ENCODE data around the gene PDLIM3.
A peak's percentile ranks its signal among the peaks of the same experiment; 100 is the strongest.
"Not testable (repeated sequence)": the region's sequence is repeated elsewhere in the genome, so short reads cannot be mapped to it uniquely, and the experiment has no call there.

The PDLIM3 gene

DNA sequence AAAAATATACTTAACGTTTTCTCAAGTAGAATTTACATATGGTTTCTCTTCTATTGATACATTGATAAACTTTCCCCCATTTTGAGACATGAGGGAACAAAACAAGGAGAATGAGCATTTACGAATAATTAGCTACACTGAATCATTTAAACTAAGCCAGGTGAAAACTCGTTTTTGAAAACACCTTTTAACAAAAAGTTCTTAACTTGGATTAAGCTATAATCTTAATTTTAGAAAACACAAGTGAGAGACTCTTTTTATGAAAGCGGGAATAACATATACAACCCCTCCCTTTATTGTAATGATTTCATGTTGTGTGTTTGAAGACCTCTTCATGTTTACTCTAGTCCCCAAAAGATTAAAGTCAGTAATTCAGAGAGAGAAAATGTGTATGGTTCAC, 20.1 kb downstream of the PDLIM3 start:
- Histone ChIP-seq H3K9me3 (ENCODE audit: control insufficient read depth in 1 of 2, low read length in 2 of 2) (no peaks in the 10 kb centered on the region), H3K36me3 (ENCODE audit: control insufficient read depth in 1 of 2, insufficient read depth in 2 of 2, low read length in 2 of 2) (peaks cover 3 to 4% of the 10 kb centered on the region in 2 donors), H3K4me1 (ENCODE audit: control insufficient read depth in 1 of 2, insufficient read depth in 2 of 2, low read length in 2 of 2) (peaks cover 6 to 15% of the 10 kb centered on the region in 2 donors), H3K27me3 (ENCODE audit: low read depth, low read length) (no peaks in the 10 kb centered on the region), H3K27ac (ENCODE audit: low read length) (no peak overlapping the region), H3K4me3 (ENCODE audit: low read depth in 1 of 2, low read length in 2 of 2) (no peak overlapping the region)

DNA sequence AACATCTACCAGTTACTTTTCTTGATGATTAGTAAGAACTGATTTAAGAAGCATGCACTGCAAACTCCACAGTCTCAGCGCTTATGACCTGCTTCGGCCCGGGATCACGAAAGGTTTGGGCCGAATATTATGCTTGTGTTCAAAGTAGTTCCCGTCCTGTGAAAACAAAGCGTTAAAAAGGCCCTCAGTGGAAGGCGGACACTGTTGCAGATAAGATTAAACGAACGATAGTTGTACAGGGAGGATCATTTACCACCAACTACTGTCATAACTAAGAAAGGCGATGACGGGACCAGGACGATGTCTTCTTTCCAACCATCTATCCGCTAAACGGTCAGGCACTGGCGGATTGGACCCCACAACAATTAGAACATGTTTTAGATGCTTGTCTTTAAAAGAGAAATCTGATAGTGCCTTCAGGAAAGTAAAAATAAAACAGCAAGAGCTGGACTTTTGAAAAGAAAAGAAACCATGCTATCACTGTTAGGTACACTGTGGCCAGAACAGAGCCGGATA, 21.1 kb downstream of the PDLIM3 start:
- peaks cover 0 to 3% of the 10 kb centered on the region in 2 donors for H3K36me3 ChIP-seq (ENCODE audit: control insufficient read depth in 1 of 2, insufficient read depth in 2 of 2, low read length in 2 of 2)
- H3K9me3 ChIP-seq (ENCODE audit: control insufficient read depth in 1 of 2, low read length in 2 of 2): no peaks in the 10 kb centered on the region
- H3K4me3 ChIP-seq (ENCODE audit: low read depth in 1 of 2, low read length in 2 of 2): no peak overlapping the region
- H3K27ac ChIP-seq (ENCODE audit: low read length): no peak overlapping the region
- H3K4me1 ChIP-seq (ENCODE audit: control insufficient read depth in 1 of 2, insufficient read depth in 2 of 2, low read length in 2 of 2): peaks cover 6 to 11% of the 10 kb centered on the region in 2 donors
- H3K27me3 ChIP-seq (ENCODE audit: low read depth, low read length): no peaks in the 10 kb centered on the region

DNA sequence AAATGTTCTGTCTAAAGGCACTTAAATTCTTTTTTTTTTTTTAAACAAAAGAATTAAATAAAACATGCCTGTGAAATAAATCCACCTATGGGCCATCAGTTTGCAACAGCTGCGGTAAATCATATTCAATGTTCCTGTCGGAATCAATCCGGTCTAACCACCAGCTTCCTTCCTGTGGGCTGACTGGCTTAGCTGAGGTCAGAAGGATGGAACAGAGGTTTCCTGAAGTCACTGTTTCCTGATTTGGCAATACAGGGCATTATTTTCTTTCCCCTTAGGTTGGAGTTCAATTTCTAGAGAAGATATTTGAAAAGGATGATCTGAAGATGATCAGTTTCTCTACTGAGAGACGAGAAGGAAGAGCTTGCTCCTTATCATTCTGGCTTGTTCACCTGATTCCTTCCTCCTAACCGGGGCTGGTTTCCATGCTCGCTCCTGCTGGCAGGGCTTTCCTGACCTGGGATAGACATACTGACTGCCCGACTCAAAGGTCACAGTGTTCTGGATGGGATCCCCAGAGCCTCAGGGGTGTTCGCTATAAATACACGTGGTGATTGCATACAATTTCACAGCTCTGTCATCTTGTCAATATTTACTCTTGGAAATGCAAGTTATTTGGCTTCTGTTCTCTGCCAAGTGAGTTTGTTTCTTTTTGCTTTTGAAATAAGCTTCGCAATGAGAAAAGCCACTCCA, 21.7 kb downstream of the PDLIM3 start:
- peaks cover 6 to 11% of the 10 kb centered on the region in 2 donors for H3K4me1 ChIP-seq (ENCODE audit: control insufficient read depth in 1 of 2, insufficient read depth in 2 of 2, low read length in 2 of 2)
- peaks cover 0 to 3% of the 10 kb centered on the region in 2 donors for H3K36me3 ChIP-seq (ENCODE audit: control insufficient read depth in 1 of 2, insufficient read depth in 2 of 2, low read length in 2 of 2)
- H3K27ac ChIP-seq (ENCODE audit: low read length): no peak overlapping the region
- no peak overlapping the region for H3K4me3 ChIP-seq (ENCODE audit: low read depth in 1 of 2, low read length in 2 of 2)
- H3K27me3 ChIP-seq (ENCODE audit: low read depth, low read length): no peaks in the 10 kb centered on the region
- no peaks in the 10 kb centered on the region for H3K9me3 ChIP-seq (ENCODE audit: control insufficient read depth in 1 of 2, low read length in 2 of 2)

DNA sequence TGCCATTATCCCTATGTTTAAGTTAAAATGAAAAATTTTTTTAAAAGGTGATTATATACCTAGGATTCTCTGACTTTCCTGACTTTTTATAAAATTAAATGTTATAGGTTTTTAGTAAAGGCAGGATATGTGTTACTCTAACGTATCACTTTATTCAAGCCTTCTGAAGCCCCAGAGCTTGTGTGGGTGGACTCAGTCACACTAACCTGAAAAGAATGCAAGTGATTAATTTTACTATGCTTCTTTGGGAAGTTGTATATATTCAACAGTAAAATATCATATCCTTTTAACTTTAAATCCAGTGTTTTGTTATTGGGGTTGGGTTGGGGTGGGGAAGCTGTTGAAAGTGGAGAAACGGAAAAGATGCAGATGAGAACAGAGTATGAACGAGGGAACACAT, 22.8 kb downstream of the PDLIM3 start:
- H3K4me3 ChIP-seq (ENCODE audit: low read depth in 1 of 2, low read length in 2 of 2): no peak overlapping the region
- H3K27ac ChIP-seq (ENCODE audit: low read length): no peak overlapping the region
- peaks cover 6 to 11% of the 10 kb centered on the region in 2 donors for H3K4me1 ChIP-seq (ENCODE audit: control insufficient read depth in 1 of 2, insufficient read depth in 2 of 2, low read length in 2 of 2)
- H3K9me3 ChIP-seq (ENCODE audit: control insufficient read depth in 1 of 2, low read length in 2 of 2): no peaks in the 10 kb centered on the region
- peaks cover 0 to 3% of the 10 kb centered on the region in 2 donors for H3K36me3 ChIP-seq (ENCODE audit: control insufficient read depth in 1 of 2, insufficient read depth in 2 of 2, low read length in 2 of 2)
- H3K27me3 ChIP-seq (ENCODE audit: low read depth, low read length): no peaks in the 10 kb centered on the region

DNA sequence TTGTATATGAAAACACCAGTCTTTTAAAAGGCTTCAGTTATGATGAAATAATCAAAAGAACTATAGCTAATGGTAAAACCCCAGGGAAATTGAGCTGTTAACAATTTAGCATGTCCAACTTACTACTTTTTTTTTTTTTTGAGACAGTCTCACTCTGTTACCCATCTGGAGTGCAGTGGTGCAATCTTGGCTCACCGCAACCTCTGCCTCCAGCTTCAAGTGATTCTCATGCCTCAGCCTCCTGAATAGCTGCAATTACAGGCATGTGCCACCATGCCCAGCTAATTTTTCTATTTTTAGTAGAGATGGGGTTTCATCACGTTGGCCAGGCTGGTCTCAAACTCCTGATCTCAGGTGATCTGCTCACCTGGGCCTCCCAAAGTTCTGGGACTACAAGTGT, 24.1 kb downstream of the PDLIM3 start:
- not testable (repeated sequence) for H3K27ac ChIP-seq (ENCODE audit: low read length); H3K4me3 ChIP-seq (ENCODE audit: low read depth in 1 of 2, low read length in 2 of 2); H3K9me3 ChIP-seq (ENCODE audit: control insufficient read depth in 1 of 2, low read length in 2 of 2); H3K36me3 ChIP-seq (ENCODE audit: control insufficient read depth in 1 of 2, insufficient read depth in 2 of 2, low read length in 2 of 2); H3K27me3 ChIP-seq (ENCODE audit: low read depth, low read length)
- peaks cover 6 to 11% of the 10 kb centered on the region in 2 donors for H3K4me1 ChIP-seq (ENCODE audit: control insufficient read depth in 1 of 2, insufficient read depth in 2 of 2, low read length in 2 of 2)

DNA sequence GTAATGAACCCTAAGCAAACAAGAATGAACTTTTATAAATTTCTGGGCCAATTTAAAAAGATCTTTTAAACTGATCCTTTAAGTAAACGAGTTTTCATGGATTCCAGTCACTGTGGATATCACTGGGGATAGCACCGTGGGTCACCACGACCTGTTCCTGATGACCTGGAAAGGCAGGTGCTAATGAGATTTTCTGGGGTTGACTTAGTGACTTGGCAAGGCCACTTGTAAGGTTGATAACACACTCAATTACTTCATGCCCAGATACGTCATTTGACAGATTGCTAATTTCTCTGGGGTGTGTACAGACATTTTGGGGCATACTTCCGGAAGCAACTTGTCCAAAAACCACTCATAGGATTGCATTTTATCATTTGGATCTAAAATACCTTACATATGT, 24.5 kb downstream of the PDLIM3 start:
- Histone ChIP-seq H3K27ac (ENCODE audit: low read length) (no peak overlapping the region), H3K36me3 (ENCODE audit: control insufficient read depth in 1 of 2, insufficient read depth in 2 of 2, low read length in 2 of 2) (peaks cover 3% of the 10 kb centered on the region in 2 donors), H3K4me1 (ENCODE audit: control insufficient read depth in 1 of 2, insufficient read depth in 2 of 2, low read length in 2 of 2) (peaks cover 6 to 12% of the 10 kb centered on the region in 2 donors), H3K4me3 (ENCODE audit: low read depth in 1 of 2, low read length in 2 of 2) (no peak overlapping the region), H3K9me3 (ENCODE audit: control insufficient read depth in 1 of 2, low read length in 2 of 2) (no peaks in the 10 kb centered on the region), H3K27me3 (ENCODE audit: low read depth, low read length) (no peaks in the 10 kb centered on the region)

DNA sequence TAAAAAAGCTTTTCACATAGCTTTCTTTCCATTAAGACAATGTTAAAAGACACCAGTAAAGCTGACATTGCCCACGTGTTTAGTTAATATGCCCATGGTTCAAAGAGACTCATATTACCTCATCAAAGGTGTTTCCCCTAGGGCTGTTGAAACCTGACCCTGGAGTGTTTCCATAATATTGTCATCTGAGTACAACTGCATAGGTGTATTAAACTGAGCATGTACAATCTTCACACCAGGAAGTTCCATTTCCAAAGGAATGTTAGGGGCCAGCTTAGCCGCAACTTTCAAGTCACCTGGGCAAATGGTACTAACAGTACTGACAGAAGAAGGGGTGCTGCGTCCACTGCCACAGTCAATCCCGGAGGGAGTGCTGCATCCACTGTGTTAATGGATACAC, 27.1 kb downstream of the PDLIM3 start:
- H3K4me1 ChIP-seq (ENCODE audit: control insufficient read depth in 1 of 2, insufficient read depth in 2 of 2, low read length in 2 of 2): peaks cover 5 to 16% of the 10 kb centered on the region in 2 donors
- H3K4me3 ChIP-seq (ENCODE audit: low read depth in 1 of 2, low read length in 2 of 2): no peak overlapping the region
- no peak overlapping the region for H3K27ac ChIP-seq (ENCODE audit: low read length)
- H3K27me3 ChIP-seq (ENCODE audit: low read depth, low read length): no peaks in the 10 kb centered on the region
- H3K9me3 ChIP-seq (ENCODE audit: control insufficient read depth in 1 of 2, low read length in 2 of 2): no peaks in the 10 kb centered on the region
- peaks cover 0 to 9% of the 10 kb centered on the region in 2 donors for H3K36me3 ChIP-seq (ENCODE audit: control insufficient read depth in 1 of 2, insufficient read depth in 2 of 2, low read length in 2 of 2)

DNA sequence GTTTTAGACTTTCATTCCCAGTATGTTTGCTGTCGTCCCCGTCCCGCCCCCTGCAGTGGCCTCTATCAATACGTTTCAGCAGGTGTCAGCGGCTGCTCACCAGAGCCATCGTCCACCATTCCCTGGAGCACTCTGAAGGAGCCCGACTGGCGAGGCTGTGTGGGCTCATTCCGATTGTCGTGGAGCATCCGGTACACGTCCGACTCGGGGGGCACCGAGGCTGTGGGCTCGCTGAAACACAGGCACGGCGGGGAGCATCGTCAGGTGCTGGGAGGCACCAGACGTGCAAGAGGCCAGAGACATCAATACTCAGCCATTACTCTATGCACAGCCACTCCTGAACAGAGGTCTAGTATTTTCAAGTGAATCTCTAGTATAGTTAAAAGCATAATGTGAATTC, 28.9 kb downstream of the PDLIM3 start:
- no peaks in the 10 kb centered on the region for H3K27me3 ChIP-seq (ENCODE audit: low read depth, low read length)
- peaks cover 0 to 23% of the 10 kb centered on the region in 2 donors for H3K36me3 ChIP-seq (ENCODE audit: control insufficient read depth in 1 of 2, insufficient read depth in 2 of 2, low read length in 2 of 2)
- H3K9me3 ChIP-seq (ENCODE audit: control insufficient read depth in 1 of 2, low read length in 2 of 2): no peaks in the 10 kb centered on the region
- H3K4me1 ChIP-seq (ENCODE audit: control insufficient read depth in 1 of 2, insufficient read depth in 2 of 2, low read length in 2 of 2): peaks cover 0 to 12% of the 10 kb centered on the region in 2 donors
- H3K27ac ChIP-seq (ENCODE audit: low read length): no peak overlapping the region
- no peak overlapping the region for H3K4me3 ChIP-seq (ENCODE audit: low read depth in 1 of 2, low read length in 2 of 2)

DNA sequence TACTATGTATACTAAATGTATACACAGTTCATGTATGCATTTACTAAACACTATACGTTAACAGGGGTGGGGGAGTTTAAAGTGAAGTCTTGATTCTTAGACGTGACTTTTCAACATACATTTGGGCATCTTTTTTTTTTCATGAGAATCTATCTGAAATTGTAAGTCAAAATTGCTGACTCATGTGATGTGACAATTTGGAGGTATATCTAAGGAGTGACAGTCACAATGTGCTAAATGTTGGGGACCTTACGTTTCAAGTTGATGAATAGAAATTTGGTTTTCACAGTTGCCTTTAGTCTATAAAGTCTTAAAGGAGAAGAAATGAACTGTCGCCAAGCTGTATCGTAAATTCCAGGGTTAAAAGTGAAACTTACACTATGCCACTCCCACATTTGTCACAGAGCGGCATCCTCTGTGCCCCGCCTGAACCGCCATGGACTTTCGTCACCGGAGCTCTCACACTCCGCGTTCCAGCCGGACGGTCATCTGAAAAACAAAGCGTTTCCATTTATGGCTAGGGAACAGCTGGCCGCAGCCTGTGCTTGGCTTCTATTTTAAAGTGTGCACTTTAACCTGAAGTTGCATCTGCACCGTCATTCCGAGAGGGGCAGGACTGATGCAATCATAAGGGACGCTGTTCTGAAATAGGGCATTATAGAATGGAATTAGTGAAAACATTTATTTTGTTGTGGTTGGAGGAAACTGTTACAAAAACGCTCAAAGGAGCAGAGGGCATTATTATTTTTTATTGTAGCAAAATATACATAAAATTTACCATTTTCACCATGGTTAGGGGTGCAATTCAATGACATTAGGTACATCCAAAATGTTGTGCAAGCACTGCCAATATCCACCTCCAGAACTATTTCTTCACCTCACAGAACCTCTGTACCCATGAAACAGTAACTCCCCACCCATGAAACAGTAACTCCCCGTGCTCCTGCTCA, 30.9 kb downstream of the PDLIM3 start:
- Histone ChIP-seq H3K27me3 (ENCODE audit: low read depth, low read length) (no peaks in the 10 kb centered on the region), H3K4me1 (ENCODE audit: control insufficient read depth in 1 of 2, insufficient read depth in 2 of 2, low read length in 2 of 2) (peaks cover 0 to 12% of the 10 kb centered on the region in 2 donors), H3K27ac (ENCODE audit: low read length) (no peak overlapping the region), H3K4me3 (ENCODE audit: low read depth in 1 of 2, low read length in 2 of 2) (peak overlapping the region in 1 of 2 donors; percentile 27), H3K9me3 (ENCODE audit: control insufficient read depth in 1 of 2, low read length in 2 of 2) (peaks cover 0 to 4% of the 10 kb centered on the region in 2 donors), H3K36me3 (ENCODE audit: control insufficient read depth in 1 of 2, insufficient read depth in 2 of 2, low read length in 2 of 2) (peaks cover 0 to 31% of the 10 kb centered on the region in 2 donors)

DNA sequence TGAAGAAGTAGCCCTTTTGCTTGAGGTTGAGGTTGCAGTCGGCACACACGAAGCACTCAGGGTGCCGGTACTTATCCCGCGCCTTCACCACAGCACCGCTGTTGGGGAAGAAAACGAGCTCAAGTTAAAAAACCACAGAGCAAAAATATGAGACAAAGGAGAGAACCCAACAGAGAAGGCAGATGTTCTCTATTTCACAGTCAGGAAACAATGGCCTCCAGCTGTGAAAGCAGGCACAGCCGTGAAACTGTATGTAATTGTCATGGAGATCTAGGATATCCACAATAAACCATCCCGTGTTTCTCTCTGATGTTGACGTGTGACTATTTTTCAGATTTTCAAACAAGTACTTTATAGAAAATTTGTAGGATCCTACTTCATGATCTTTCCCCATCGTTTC, 32.9 kb downstream of the PDLIM3 start:
- H3K27ac ChIP-seq (ENCODE audit: low read length): no peak overlapping the region
- H3K36me3 ChIP-seq (ENCODE audit: control insufficient read depth in 1 of 2, insufficient read depth in 2 of 2, low read length in 2 of 2): peaks cover 0 to 31% of the 10 kb centered on the region in 2 donors

DNA sequence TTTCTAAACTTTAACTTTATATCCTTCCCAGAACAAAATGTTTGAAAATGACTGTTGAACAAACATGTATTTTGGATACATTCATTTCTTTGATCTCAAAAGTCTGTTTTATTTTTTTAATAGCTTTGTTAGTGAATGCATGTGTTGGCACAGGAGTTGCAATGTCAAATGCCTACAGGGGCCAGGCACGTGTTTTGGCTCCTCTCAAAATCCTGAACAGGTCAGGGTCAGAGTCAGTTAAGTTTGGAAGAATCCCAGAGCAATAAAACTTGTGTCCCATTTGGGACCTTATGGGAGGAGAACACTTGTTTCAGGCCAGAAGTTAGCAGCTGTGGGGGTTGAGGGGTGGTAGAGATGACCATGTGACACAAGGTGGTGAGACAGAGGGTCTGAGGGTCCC, 34.7 kb downstream of the PDLIM3 start:
- no peak overlapping the region for H3K4me3 ChIP-seq (ENCODE audit: low read depth in 1 of 2, low read length in 2 of 2)
- peaks cover 0 to 4% of the 10 kb centered on the region in 2 donors for H3K9me3 ChIP-seq (ENCODE audit: control insufficient read depth in 1 of 2, low read length in 2 of 2)
- peaks cover 0 to 26% of the 10 kb centered on the region in 2 donors for H3K36me3 ChIP-seq (ENCODE audit: control insufficient read depth in 1 of 2, insufficient read depth in 2 of 2, low read length in 2 of 2)
- no peak overlapping the region for H3K27ac ChIP-seq (ENCODE audit: low read length)
- peaks cover 0 to 9% of the 10 kb centered on the region in 2 donors for H3K4me1 ChIP-seq (ENCODE audit: control insufficient read depth in 1 of 2, insufficient read depth in 2 of 2, low read length in 2 of 2)
- H3K27me3 ChIP-seq (ENCODE audit: low read depth, low read length): no peaks in the 10 kb centered on the region

More for the DNA sequence above, 32.9 kb downstream of the PDLIM3 start:
- no peaks in the 10 kb centered on the region for H3K27me3 ChIP-seq (ENCODE audit: low read depth, low read length)
- H3K4me1 ChIP-seq (ENCODE audit: control insufficient read depth in 1 of 2, insufficient read depth in 2 of 2, low read length in 2 of 2): peaks cover 0 to 12% of the 10 kb centered on the region in 2 donors
- H3K9me3 ChIP-seq (ENCODE audit: control insufficient read depth in 1 of 2, low read length in 2 of 2): peaks cover 0 to 4% of the 10 kb centered on the region in 2 donors
- no peak overlapping the region for H3K4me3 ChIP-seq (ENCODE audit: low read depth in 1 of 2, low read length in 2 of 2)
